NCI-H1694 (cell line): ENCODE results near the gene FLNA.
"Not testable (repeated sequence)": the region's sequence is repeated elsewhere in the genome, so short reads cannot be mapped to it uniquely, and the experiment has no call there.

Experiments used
- DNase-seq: peaks from one replicate; lab custom pipeline; 2025; lab: John Stamatoyannopoulos, UW

FLNA gene

GRCh38 chrX:154343063-154343462 lies 31.4 kb downstream of the FLNA start:
- DNase-seq: not testable (repeated sequence)

GRCh38 chrX:154341399-154342298 lies 32.8 kb downstream of the FLNA start:
- DNase-seq: not testable (repeated sequence)

GRCh38 chrX:154334496-154334895 lies 39.9 kb downstream of the FLNA start:
- no peak for DNase-seq

GRCh38 chrX:154333837-154334271 lies 40.6 kb downstream of the FLNA start:
- DNase-seq: no peak

GRCh38 chrX:154333116-154333515 lies 41.3 kb downstream of the FLNA start:
- no peak for DNase-seq

GRCh38 chrX:154332561-154332960 lies 41.9 kb downstream of the FLNA start:
- DNase-seq: no peak

- DNase-seq: no peak
These were observed 45.1 kb downstream of the FLNA start for GRCh38 chrX:154329294-154329693.

- DNase-seq: no peak
These were observed 45.8 kb downstream of the FLNA start for GRCh38 chrX:154328646-154329045.

GRCh38 chrX:154327038-154327820 lies 47.2 kb downstream of the FLNA start:
- peak; percentile 43 for DNase-seq

GRCh38 chrX:154325541-154325940 lies 48.9 kb downstream of the FLNA start:
- no peak for DNase-seq

GRCh38 chrX:154323537-154323936 lies 50.9 kb downstream of the FLNA start:
- DNase-seq: no peak

- no peak for DNase-seq
These were observed 51.5 kb downstream of the FLNA start for GRCh38 chrX:154322890-154323289.

GRCh38 chrX:154321594-154321993 lies 52.8 kb downstream of the FLNA start:
- DNase-seq: peak; percentile 91

GRCh38 chrX:154321152-154321551 lies 53.3 kb downstream of the FLNA start:
- no peak for DNase-seq

- no peak for DNase-seq
These were observed 54.0 kb downstream of the FLNA start for GRCh38 chrX:154320406-154320805.

GRCh38 chrX:154317391-154317995 lies 56.9 kb downstream of the FLNA start:
- peak; percentile 45 for DNase-seq

- no peak for DNase-seq
These were observed 59.0 kb downstream of the FLNA start for GRCh38 chrX:154315416-154315815.

- DNase-seq: no peak
These were observed 61.3 kb downstream of the FLNA start for GRCh38 chrX:154313147-154313546.

GRCh38 chrX:154312116-154312515 lies 62.3 kb downstream of the FLNA start:
- DNase-seq: no peak

GRCh38 chrX:154310616-154311536 lies 63.6 kb downstream of the FLNA start:
- DNase-seq: no peak

- DNase-seq: no peak
These were observed 65.2 kb downstream of the FLNA start for GRCh38 chrX:154309041-154309775.
